Left ventricle myocardium superior (tissue), 1 donor: ENCODE data around the gene CHN2. TPM values are rescaled to one million over a fixed set of nuclear protein-coding genes. Genes with fewer than 3 reads are reported as not detected.

Experiments used
- ATAC-seq: fragments of 200-7000 bp; cut with Tn5 transposase; one replicate; pipeline ENCODE4 v1.9.1; 2020; ENCODE audit warnings: mild to moderate bottlenecking, moderate library complexity
- DNase-seq: peaks from one replicate; pipeline ENCODE4 v3.0.0-alpha.2; 2020
- intact Hi-C: fragments of 100-400 bp; cut with micrococcal nuclease; formaldehyde crosslinking; loops from one replicate; pipeline ENCODE4 v1.11.0; 2022
- total RNA-seq: library from RNA; stranded (reverse); fragmentation: NEBNext Ultra II Directional; extraction: Animal tissue kit (Norgen Biotek cat#: 25700); gene quantifications from one replicate; pipeline ENCODE4 v1.2.1, GENCODE V29; 2021
- donor health status: DM: no; HTN: yes; CAD: no; lungs with severe emphysema.

CHN2 gene
- total RNA-seq, 1 donor from 2014 or later: 32.2 TPM

DNA sequence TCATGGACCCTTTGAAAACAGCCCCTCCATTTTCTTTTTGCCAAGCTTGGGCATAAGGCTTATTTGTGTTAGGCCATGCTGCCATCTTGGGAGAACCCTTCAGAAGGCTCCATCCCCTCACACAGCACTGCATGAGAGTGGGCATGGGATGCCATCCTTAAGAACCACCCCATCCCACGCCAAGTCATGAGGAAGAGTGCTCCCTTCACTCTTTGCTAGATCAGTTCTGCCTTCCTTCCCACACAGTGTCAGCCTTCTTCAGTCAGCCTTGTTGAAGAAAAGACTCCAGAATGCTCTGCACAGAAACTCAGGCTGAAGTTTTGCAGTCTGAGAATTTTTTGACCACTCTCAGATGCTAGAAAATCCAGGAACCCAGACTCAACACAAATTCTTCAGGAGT lies 15.5 kb upstream of the CHN2 start:
- ATAC-seq: no peak
- DNase-seq: no peak
- intact Hi-C loops: no loop called here

DNA sequence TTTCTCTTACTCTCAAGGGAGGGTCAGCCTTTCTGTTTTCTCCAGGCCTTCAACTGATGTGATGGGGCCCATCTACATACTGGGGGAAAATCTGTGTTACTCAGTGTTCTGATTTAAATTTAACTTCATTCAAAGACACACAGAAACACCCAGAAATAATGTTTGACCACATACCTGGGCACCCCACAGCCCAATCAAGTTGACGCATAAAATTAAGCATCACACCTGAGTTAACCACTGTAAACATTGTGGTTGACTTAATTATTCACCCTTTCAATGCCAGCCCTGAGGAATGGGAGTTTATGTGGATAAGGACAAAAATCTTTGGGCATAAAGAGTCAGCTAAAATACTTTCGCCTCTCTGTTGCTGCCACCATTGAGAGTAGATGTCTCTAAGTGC lies 10.0 kb upstream of the CHN2 start:
- intact Hi-C loops: no loop called here
- no peak for ATAC-seq

DNA sequence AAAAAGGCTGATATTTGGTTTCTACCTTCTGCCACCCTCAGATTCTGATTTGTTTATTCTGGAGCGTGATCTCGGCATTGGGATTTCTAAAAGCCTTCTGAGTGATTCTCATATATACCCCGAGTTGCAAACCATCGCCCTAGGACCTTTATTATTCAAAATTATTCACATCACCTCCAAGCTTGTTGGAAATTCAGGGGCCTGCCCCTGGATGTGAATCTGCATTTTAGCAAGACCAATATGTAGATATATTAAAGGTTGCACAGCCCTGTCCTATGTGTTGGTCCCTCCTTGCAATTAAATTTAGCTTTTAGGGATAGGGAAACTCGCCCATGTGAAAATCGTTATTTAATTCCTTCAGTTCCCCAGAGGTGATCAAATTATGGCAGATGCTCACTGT lies 9.0 kb upstream of the CHN2 start:
- intact Hi-C loops: no loop called here
- DNase-seq: no peak
- no peak for ATAC-seq

More for the DNA sequence above, 10.0 kb upstream of the CHN2 start:
- no peak for DNase-seq

DNA sequence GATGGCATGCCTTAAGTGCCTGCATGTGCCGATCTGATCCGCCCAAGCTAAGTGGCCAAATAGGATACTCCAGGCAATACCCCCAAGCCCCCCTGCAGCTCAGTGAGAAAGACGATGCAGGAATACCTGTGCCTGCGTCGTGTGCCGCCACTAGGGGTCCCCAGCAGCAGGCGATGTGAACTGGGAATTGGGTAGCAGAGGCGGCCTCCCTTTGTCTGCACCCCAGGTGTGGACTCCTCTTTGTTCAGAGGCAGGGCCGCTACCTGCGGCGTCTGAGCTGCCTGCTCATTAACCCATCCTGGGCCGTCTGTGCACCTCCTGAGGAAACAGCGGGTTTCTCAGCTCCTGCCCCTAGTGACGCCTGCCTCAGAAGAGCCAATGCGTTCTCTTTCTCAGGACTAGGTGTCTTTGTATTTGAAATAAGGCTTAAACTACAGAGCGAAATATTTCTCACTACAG lies 4.8 kb upstream of the CHN2 start:
- intact Hi-C loops: no loop called here
- ATAC-seq: peak; percentile 58
- DNase-seq: peak; percentile 74

DNA sequence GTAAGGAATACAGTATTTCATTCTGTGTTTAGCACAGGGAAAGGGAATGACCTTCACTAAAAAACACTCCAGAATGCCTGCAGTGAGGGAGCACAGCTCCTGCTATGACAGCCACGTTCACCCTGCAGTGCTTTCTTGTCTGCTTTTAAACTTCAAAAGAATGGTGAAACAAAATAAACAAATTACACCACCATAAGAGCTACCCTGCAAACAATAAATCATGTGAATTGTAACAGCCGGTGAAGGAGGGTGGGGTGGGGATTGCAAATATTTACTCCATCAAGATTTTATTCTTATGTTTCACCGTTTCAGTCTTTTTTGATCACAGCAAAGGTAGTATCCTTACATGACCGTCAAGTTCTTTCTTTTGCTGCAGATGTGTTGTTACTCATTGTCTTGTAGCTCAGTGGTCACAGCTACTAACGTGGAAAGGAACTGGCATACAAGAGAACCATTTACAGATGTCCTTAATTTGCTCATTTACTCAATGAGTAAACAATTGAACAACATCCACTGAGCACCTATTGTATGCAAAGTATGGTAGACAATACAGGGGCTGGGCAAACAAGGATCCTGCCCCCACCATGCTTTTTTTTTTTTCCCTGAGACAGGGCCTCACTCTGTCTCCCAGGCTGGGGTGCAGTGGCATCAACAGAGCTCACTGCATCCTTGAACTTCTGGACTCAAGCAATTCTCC lies 4.1 kb upstream of the CHN2 start:
- ATAC-seq (no peak), DNase-seq (no peak)
- intact Hi-C loops: no loop called here

DNA sequence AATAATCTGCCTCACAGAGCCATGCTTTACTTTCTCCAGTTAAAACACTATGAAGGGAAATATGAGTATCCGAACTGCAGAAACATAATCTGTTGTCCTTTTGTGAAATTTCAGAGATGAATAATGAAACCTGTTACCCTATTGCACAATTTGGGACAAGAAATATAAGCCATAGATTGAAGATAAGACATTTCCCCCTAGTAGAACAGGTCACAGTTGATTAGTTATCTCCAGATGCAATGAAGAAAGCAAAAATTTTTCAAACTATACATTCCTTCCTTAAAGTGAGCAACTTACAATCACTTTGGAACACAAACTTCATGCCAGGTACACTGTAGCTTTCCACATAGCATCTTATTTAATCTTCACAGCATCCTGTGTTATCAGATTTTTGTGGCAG lies 2.3 kb upstream of the CHN2 start:
- ATAC-seq (no peak), DNase-seq (no peak)
- intact Hi-C loops: no loop called here

DNA sequence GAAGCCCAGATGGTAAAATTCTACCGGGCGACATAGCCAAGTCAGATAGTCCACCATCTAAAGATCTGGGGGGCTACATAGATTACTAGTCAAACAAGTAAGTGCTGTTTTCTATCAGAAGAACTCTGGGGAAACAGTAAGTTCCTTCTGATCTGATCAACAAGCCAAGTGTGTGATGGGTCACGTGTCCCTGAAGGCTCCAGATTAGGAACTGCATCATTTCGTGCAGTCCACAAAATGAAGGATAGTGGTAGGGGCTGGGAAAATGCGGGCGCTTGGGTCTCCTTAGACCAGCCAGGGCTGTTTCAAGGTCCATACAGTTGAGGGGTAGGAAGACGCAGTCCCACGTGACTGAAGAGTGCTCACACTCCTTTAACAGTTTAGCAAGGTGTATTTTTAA lies 1.8 kb upstream of the CHN2 start:
- DNase-seq (no peak), ATAC-seq (no peak)
- intact Hi-C loops: no loop called here

DNA sequence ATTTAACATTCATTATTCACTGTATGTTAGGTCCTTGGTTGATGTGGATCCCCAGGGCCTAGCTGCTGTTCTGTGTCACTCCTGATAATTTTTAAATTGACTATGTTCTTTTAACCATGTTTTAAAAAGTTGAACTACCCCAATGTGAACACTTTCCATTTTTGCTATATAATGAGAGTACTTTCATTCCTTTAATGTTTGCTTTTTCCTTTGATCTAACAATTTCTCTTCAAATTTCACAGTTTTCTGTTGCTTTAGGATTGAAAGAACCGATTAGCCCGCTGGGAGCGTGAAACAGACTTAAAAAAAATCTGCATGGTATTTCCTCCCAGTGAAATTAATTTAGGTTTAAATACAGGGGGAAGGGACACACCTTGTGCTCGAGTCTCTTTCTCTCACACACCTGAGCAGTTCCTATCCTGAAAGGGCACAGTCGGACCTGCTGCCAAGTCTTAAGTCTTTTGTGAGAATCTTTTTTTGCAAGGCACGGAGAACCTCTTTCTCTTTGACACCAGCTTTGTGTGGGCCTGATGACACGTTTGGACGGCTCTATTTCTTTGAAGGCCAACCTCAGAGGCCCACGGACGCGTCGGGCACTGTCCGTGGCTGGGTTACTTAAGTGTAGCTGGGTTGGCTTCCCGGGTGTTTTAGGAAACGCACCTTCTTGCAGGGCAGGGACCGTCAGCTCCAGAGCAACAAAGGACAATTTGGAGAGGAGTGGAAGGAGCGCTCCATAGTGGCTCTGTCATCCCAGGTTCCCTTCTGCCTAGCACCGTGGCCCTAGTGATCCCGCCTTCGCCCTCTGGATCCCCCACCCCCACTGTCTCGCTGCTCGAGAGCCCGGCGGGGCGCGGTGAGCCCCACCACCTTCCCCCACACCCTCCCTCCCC lies 1.0 kb upstream of the CHN2 start:
- ATAC-seq (no peak), DNase-seq (no peak)
- intact Hi-C loops: no loop called here

DNA sequence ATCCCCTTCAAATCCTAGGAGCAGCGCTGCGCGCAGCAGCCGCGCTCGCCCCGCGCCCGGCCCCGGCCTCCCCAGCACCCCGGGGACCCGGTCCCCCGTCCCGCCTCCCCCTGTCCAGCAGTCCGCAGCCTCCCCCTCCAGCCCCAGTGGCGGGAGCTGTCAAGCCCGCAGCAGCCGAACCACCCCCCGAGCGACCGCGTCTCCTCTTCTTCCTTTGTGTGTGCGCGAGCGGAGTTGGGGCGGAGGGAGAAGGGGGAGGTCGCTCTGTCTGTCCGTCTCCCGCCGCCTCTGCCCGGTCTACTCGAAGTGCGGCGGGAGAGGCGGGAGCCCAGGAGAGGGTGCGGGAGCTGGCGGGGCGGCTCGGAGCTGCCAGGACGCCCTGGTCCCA lies 375 bp upstream of the CHN2 start:
- ATAC-seq: peak; percentile 41
- intact Hi-C loops: no loop called here
- DNase-seq: peak; percentile 46

DNA sequence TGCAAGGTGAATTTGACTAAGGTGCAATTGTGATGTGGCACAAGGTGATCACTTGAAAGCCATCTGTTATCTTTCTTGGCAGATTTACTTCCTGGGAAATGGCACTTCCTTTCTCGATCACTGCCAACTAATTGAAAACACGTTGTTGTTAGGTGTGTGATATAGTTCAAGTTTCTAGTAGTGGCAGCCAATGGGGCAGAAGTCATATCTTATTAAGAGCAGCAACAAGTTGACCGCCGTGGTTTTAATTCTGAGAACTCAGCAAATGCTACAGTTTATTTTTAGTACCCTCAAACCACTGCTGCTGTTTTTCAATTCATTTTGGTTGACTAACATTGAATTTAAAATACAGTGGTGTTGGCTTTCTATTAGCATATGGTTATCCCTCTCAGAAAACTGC lies 1.6 kb downstream of the CHN2 start:
- ATAC-seq (no peak), DNase-seq (no peak)
- intact Hi-C loops: loop anchor here (5.0 kb wide), 1 partner anchor 211 kb away; no protein-coding TSS in a partner anchor

DNA sequence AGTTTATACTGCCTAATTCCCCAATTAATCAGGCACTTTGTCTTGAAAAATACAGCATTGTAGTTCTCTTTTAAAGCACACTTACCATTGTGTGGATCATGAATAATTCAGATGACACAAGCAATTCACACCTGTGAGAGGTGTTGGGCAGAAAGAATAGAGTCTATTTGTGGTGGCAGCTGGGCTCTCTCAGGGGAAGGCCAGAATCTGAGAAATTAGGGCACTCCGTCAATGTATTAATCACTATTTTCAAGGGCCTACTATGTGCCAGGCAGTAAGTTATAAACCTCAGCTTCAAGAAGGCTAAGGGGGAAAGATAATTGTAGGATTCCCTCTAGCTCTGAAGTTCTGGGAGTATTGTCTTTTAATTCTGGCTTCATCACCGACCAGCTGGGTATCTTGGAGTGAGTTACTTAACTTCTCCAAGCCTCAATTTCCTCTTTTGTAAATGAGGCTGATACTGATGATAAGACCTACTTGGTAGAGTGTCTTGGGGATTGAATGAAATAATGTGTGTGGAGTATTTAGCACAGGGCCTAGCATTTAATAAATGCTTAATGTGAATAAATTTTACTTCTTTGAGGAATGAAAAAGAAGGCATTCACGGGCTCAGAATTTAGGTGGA lies 2.5 kb downstream of the CHN2 start:
- no peak for ATAC-seq
- intact Hi-C loops: loop anchor here (5.0 kb wide), 1 partner anchor 210 kb away; no protein-coding TSS in a partner anchor
- no peak for DNase-seq

DNA sequence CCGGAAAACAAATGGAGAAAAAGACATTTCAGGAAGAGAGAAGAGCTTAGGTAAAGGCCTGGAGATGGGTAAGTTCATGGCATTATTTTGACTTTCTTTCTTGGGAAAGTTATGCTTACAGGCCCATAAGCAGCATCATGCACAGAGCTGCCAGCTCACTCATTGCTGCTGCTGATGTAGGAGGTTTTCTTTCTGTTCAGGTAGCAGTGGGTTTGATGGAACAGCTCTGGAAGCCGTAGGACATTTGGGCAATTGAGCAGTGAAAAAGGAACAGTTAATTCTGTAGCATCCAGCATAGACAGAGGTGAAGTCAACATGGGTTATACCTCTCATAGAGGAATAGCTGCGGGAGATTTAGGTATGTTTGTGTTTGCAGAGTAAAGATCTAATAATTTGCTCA lies 3.3 kb downstream of the CHN2 start:
- ATAC-seq (no peak), DNase-seq (no peak)
- intact Hi-C loops: loop anchor here (5.0 kb wide), 1 partner anchor 209 kb away; no protein-coding TSS in a partner anchor

DNA sequence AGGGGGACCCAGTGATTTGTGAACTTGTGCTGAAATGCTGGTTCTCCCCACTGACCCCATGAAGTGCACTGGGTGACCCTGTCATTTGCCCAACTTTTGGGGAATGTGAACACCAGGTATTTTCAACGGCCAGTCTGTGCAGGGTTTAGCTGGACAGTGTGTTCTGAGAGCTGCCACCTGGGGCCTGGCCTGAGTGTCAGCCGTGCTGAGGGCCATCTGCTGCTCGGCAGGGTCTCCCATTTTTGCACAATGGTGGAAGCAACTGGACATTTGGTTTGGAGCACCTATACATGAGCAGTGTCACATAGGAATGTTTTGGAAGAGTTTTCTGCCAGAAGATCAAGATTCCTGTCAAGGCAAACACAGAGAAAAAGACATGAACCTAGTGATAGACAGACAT lies 5.2 kb downstream of the CHN2 start:
- intact Hi-C loops: loop anchor here (5.0 kb wide), 1 partner anchor 208 kb away; no protein-coding TSS in a partner anchor
- no peak for ATAC-seq

DNA sequence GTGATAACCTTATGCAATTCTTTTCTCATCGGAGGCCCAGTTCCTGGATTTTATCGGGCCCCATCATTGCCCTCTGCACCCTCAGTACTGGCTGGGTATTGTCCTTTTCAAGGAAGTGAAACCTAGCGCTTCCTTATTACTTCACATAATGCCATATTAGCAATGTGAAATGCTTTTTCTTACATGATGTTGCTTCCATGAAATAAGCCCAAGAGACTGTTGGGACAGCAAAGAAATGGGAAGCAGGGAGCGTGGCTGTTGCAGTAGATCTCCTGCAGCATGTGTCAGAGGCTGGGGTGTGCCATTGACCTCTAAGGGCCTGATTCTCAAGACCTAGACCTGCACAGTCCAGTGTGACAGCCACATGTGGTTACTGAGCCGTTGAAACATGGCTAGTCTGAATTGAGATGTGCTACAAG lies 8.1 kb downstream of the CHN2 start:
- intact Hi-C loops: no loop called here
- DNase-seq (no peak), ATAC-seq (peak; percentile 58)

More for the DNA sequence above, 5.2 kb downstream of the CHN2 start:
- no peak for DNase-seq

DNA sequence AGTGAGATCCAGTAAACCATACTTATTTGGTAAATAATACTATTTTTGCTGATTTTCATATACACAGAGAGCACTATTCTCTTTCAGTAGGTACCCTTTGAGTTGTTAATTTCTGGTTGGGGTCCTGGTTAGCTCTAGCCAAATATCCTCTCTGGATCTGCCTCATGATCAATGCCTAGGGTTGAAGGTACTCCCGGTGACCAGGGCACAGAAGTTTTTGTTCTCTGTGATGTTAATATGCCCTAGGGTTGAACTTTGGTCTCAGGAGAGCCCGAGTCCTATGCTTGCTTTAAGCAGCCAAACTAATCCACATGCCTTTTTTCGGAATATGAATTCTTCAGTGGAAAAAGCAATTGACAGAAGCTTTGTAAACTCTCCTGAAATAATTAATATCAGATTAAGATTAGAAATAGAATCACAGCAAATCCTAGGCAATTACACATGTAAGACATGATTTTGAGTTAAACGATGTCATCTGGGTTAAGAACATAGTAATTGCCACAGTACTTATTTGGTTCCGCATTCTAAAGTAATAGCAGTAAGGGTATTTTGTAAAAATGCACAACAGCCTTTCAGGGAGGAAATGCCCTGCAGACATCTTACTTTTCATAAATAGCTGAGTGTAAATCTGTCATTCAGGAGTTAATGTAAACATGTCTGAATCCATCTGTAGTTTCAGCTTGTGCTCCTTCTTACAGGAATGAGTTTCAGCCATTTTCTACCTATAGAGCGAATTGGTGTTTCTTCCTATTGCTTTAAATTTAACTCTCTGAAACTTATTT lies 10.1 kb downstream of the CHN2 start:
- no peak for ATAC-seq
- no peak for DNase-seq
- intact Hi-C loops: no loop called here

DNA sequence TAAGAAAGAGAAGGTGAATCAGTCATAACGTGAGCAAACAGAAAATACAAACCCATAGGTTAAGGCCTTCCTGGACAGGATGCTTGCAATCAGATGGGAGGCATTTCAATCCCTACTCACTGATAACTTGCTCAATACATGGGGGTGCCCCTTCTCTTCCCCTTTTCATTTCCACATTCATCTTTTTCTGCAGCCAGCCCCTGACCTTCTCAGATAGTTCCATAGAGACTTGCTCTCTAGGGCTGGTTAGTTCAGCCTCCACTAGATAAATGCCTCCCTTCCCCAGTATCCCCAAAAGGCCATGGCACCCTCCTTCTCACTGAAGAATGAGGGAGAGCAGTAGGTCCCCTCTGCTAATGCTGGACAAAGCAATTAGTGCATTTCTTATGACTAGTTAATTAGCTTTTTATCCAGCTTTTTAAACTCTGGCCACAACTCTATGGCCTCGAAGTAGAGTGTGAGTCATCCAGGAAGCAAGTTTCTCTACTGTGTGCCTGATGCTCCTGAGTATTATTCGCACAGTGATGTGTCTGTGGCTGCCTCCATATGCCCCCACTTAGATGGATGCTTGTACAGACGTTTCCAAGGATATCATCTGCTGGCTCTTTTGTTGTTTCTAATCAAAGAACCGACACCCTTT lies 12.7 kb downstream of the CHN2 start:
- DNase-seq: no peak
- peak; percentile 15 for ATAC-seq
- intact Hi-C loops: no loop called here

DNA sequence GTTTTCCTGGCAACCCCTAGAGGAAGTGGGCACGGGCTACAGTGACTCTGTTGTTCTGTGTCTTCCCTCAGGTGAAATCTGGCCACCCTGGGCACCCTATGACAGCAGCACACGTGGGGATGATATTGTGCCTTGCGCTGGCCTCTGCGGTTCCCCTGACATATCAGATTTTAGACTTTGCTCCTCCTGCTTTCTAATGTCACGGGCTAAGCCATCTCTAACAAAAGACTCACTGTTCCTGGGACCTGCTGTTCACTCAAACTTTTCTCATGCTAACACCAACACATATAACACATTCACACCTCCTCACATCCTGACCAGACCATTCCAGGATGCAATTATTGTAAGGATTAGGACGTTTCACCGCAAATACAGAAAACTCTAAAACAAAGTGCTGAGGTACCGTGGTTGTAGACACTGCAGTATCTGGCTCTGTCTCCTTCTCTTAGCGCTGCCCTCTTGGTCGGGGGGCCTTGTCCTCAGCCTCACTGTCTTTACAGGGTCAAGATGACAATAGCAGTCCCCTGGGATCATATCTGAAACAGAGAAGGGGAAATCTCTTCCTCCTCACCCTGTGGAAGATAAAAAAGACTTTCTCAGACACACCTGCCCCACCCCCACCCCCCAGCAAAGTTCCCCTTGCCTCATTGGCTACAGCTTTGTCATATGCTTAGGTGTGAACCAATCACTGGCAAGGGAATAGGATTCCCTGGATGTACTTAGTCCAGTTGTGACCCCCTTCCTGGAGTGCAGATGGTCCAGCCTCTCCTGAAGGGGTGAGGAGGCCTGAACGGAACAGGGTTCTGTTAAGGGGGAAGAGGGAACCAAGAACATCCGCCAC lies 14.1 kb downstream of the CHN2 start:
- DNase-seq (no peak), ATAC-seq (peak; percentile 26)
- intact Hi-C loops: no loop called here

DNA sequence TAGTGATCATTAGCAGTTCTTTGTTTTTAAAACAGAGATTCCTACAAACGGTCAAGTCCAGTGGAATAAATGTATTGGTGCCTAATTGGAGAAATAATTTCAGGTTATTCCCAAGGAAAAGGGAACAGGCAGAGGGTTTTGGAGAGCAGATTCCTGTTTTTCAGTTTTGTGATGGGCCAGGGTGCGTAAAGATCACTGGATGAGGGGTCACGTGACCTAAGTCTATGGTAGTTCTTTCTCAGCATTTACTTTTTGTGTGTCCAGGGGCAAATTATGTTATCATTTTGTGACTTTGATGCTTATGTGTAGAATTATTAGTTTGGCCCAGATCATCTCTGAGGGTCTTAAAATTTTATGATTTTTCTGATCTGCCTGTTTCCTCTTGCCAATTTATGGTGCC lies 15.2 kb downstream of the CHN2 start:
- DNase-seq (no peak), ATAC-seq (no peak)
- intact Hi-C loops: no loop called here
